ENCODE results near the gene CRYZL1. TPM values are rescaled to one million over a fixed set of nuclear protein-coding genes. Genes with fewer than 3 reads are reported as not detected.

Gene CRYZL1
- total and polyA plus RNA-seq, 12 donors = 14.0 to 69.5 (median 33.4) TPM

- no peak for DNase-seq
- Histone ChIP-seq H3K27me3 (no peaks in the 10 kb centered on the region), H3K36me3 (replicated peaks in 1 of 2) (peaks cover 0 to 90% of the 10 kb centered on the region in 2 donors), H3K27ac (no peak overlapping the region), H3K9me3 (replicated peaks in 1 of 3) (no peaks in the 10 kb centered on the region), H3K4me1 (replicated peaks in 1 of 2) (peaks cover 0 to 19% of the 10 kb centered on the region in 2 donors), H3K4me3 (no peak overlapping the region)
- intact Hi-C loops (cut with DNase I) = no loop called here
- TF ChIP-seq, protein P1, sequence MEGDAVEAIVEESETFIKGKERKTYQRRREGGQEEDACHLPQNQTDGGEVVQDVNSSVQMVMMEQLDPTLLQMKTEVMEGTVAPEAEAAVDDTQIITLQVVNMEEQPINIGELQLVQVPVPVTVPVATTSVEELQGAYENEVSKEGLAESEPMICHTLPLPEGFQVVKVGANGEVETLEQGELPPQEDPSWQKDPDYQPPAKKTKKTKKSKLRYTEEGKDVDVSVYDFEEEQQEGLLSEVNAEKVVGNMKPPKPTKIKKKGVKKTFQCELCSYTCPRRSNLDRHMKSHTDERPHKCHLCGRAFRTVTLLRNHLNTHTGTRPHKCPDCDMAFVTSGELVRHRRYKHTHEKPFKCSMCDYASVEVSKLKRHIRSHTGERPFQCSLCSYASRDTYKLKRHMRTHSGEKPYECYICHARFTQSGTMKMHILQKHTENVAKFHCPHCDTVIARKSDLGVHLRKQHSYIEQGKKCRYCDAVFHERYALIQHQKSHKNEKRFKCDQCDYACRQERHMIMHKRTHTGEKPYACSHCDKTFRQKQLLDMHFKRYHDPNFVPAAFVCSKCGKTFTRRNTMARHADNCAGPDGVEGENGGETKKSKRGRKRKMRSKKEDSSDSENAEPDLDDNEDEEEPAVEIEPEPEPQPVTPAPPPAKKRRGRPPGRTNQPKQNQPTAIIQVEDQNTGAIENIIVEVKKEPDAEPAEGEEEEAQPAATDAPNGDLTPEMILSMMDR (IDR thresholded peaks at IDR 0.05) = no peak
- no peak for TF ChIP-seq POLR2A (IDR thresholded peaks at IDR 0.05)
- 89 to 94% (median 93%) methylated on average over 28 to 32 of the region's 32 CpGs for WGBS, 4 donors
These were observed 86.6 kb downstream of the CRYZL1 start for GRCh38 chr21:33554982-33555344.

DNA sequence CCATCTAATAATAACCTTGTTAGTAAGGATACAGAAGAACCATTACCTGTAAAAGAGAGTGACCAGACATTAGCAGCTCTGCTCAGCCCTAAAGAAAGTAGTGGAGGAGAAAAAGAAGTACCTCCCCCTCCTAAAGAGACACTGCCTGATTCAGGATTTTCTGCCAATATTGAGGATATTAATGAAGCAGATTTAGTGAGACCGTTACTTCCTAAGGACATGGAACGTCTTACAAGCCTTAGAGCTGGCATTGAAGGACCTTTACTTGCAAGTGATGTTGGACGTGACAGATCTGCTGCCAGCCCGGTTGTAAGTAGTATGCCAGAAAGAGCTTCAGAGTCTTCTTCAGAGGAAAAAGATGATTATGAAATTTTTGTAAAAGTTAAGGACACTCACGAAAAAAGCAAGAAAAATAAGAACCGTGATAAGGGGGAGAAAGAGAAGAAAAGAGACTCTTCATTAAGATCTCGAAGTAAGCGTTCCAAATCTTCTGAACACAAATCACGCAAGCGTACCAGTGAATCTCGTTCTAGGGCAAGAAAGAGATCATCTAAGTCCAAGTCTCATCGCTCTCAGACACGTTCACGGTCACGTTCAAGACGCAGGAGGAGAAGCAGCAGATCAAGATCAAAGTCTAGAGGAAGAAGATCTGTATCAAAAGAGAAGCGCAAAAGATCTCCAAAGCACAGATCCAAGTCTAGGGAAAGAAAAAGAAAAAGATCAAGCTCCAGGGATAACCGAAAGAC lies 87.1 kb downstream of the CRYZL1 start:
- DNase-seq = no peak
- peaks cover 0 to 90% of the 10 kb centered on the region in 2 donors for H3K36me3 ChIP-seq (replicated peaks in 1 of 2)
- TF ChIP-seq POLR2A (IDR thresholded peaks at IDR 0.05) = no peak
- TF ChIP-seq, protein P1 (IDR thresholded peaks at IDR 0.05) = no peak
- intact Hi-C loops (cut with DNase I) = no loop called here
- no peak overlapping the region for H3K4me3 ChIP-seq
- H3K4me1 ChIP-seq (replicated peaks in 1 of 2) = peaks cover 0 to 19% of the 10 kb centered on the region in 2 donors
- no peaks in the 10 kb centered on the region for H3K27me3 ChIP-seq
- no peak overlapping the region for H3K27ac ChIP-seq
- no peaks in the 10 kb centered on the region for H3K9me3 ChIP-seq (replicated peaks in 1 of 3)
- 92 to 95% (median 93%) methylated on average over 18 of the region's 18 CpGs for WGBS, 4 donors

- Histone ChIP-seq H3K27ac (no peak overlapping the region), H3K9me3 (replicated peaks in 1 of 3) (no peaks in the 10 kb centered on the region), H3K4me1 (replicated peaks in 1 of 2) (peaks cover 1 to 23% of the 10 kb centered on the region in 2 donors), H3K36me3 (replicated peaks in 1 of 2) (peaks cover 0 to 89% of the 10 kb centered on the region in 2 donors), H3K4me3 (no peak overlapping the region), H3K27me3 (no peaks in the 10 kb centered on the region)
- WGBS, 4 donors = 97 to 98% (median 98%) methylated on average over 7 to 12 of the region's 12 CpGs
- TF ChIP-seq POLR2A (IDR thresholded peaks at IDR 0.05) = no peak
- TF ChIP-seq, protein P1 (IDR thresholded peaks at IDR 0.05) = no peak
- DNase-seq = no peak
- intact Hi-C loops (cut with DNase I) = no loop called here
These were observed 88.4 kb downstream of the CRYZL1 start for GRCh38 chr21:33552999-33553598.

DNA sequence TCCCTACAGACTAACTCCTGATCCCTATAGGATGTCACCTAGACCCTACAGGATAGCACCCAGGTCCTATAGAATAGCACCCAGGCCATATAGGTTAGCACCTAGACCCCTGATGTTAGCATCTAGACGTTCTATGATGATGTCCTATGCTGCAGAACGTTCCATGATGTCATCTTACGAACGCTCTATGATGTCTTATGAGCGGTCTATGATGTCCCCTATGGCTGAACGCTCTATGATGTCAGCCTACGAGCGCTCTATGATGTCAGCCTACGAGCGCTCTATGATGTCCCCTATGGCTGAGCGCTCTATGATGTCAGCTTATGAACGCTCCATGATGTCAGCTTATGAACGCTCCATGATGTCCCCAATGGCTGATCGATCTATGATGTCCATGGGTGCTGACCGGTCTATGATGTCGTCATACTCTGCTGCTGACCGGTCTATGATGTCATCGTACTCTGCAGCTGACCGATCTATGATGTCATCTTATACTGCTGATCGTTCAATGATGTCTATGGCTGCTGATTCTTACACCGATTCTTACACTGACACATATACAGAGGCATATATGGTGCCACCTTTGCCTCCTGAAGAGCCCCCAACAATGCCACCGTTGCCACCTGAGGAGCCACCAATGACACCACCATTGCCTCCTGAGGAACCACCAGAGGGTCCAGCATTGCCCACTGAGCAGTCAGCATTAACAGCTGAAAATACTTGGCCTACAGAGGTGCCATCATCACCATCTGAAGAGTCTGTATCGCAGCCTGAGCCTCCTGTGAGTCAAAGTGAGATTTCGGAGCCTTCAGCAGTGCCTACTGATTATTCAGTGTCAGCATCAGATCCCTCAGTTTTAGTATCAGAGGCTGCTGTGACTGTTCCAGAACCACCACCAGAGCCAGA lies 89.2 kb downstream of the CRYZL1 start:
- Histone ChIP-seq H3K36me3 (replicated peaks in 1 of 2) (peaks cover 0 to 89% of the 10 kb centered on the region in 2 donors), H3K4me3 (no peak overlapping the region), H3K4me1 (replicated peaks in 1 of 2) (peaks cover 3 to 25% of the 10 kb centered on the region in 2 donors), H3K27ac (no peak overlapping the region), H3K9me3 (replicated peaks in 1 of 3) (no peaks in the 10 kb centered on the region), H3K27me3 (no peaks in the 10 kb centered on the region)
- intact Hi-C loops (cut with DNase I) = no loop called here
- TF ChIP-seq, protein P1 (IDR thresholded peaks at IDR 0.05) = no peak
- no peak for TF ChIP-seq POLR2A (IDR thresholded peaks at IDR 0.05)
- WGBS, 4 donors = 98 to 99% (median 99%) methylated on average over 15 to 24 of the region's 24 CpGs
- no peak for DNase-seq
